Measurements from ENCODE around the gene RRAD.

DNA sequence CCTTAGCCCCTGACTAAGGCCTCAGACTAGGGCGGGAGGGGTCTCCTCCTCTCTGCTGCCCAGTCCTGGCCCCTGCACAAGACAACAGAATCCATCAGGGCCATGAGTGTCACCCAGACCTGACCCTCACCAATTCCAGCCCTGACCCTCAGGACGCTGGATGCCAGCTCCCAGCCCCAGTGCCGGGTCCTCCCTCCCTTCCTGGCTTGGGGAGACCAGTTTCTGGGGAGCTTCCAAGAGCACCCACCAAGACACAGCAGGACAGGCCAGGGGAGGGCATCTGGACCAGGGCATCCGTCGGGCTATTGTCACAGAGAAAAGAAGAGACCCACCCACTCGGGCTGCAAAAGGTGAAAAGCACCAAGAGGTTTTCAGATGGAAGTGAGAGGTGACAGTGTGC is 48.4 kb upstream of the RRAD start:
- TF ChIP-seq, protein P1, sequence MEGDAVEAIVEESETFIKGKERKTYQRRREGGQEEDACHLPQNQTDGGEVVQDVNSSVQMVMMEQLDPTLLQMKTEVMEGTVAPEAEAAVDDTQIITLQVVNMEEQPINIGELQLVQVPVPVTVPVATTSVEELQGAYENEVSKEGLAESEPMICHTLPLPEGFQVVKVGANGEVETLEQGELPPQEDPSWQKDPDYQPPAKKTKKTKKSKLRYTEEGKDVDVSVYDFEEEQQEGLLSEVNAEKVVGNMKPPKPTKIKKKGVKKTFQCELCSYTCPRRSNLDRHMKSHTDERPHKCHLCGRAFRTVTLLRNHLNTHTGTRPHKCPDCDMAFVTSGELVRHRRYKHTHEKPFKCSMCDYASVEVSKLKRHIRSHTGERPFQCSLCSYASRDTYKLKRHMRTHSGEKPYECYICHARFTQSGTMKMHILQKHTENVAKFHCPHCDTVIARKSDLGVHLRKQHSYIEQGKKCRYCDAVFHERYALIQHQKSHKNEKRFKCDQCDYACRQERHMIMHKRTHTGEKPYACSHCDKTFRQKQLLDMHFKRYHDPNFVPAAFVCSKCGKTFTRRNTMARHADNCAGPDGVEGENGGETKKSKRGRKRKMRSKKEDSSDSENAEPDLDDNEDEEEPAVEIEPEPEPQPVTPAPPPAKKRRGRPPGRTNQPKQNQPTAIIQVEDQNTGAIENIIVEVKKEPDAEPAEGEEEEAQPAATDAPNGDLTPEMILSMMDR (IDR thresholded peaks at IDR 0.05) = no peak
- no peak for TF ChIP-seq EZH2 (IDR thresholded peaks at IDR 0.05)
- TF ChIP-seq EZH2phosphoT487 (IDR thresholded peaks at IDR 0.05) = no peak

Measured in neural progenitor cell (in vitro differentiated cells).